Ectodermal cell (in vitro differentiated cells): ENCODE data around the gene ZC3HAV1.

Experiments used
- H3K27ac ChIP-seq: 2 replicates; pipeline ENCODE4 v1.7.0; 2013; ENCODE audit warnings: mild to moderate bottlenecking, low read depth, low read length; ENCODE audit not compliant: insufficient read depth, poor library complexity, severe bottlenecking
- H3K27me3 ChIP-seq: 2 replicates; pipeline ENCODE4 v1.7.0; 2013; ENCODE audit warnings: mild to moderate bottlenecking, low read length; ENCODE audit not compliant: insufficient read depth, control insufficient read depth, poor library complexity, severe bottlenecking
- H3K36me3 ChIP-seq: one replicate; pipeline ENCODE4 v1.7.0; 2013; ENCODE audit warnings: low read length; ENCODE audit not compliant: control insufficient read depth, insufficient read depth
- H3K4me1 ChIP-seq: one replicate; pipeline ENCODE4 v1.7.0; 2013; ENCODE audit warnings: low read length; ENCODE audit not compliant: control insufficient read depth, insufficient read depth
- H3K4me3 ChIP-seq: 2 replicates; pipeline ENCODE4 v1.7.0; 2013; ENCODE audit warnings: low read depth, low read length, control low read depth; ENCODE audit not compliant: insufficient read depth
- H3K9me3 ChIP-seq: 2 replicates; pipeline ENCODE4 v1.7.0; 2013; ENCODE audit warnings: mild to moderate bottlenecking, low read length, moderate library complexity; ENCODE audit not compliant: control insufficient read depth
- WGBS, 2 experiments: methylation state at CpG; one replicate each; pipeline ENCODE4 v1.1.7; 2013; ENCODE audit warnings: missing lambda C conversion rate in 2 of 2; 5-methylcytosine and 5-hydroxymethylcytosine counted together

The ZC3HAV1 gene

GRCh38 chr7:139043823-139044812, 65.4 kb downstream of the ZC3HAV1 start:
- no peaks in the 10 kb centered on the region for H3K4me1 ChIP-seq
- H3K36me3 ChIP-seq: no peaks in the 10 kb centered on the region
- no peak overlapping the region for H3K4me3 ChIP-seq
- no peak overlapping the region for H3K27ac ChIP-seq
- 91 to 95% methylated on average over 14 of the region's 14 CpGs for WGBS, 2 experiments
- H3K9me3 ChIP-seq: no peaks in the 10 kb centered on the region
- no peaks in the 10 kb centered on the region for H3K27me3 ChIP-seq

DNA sequence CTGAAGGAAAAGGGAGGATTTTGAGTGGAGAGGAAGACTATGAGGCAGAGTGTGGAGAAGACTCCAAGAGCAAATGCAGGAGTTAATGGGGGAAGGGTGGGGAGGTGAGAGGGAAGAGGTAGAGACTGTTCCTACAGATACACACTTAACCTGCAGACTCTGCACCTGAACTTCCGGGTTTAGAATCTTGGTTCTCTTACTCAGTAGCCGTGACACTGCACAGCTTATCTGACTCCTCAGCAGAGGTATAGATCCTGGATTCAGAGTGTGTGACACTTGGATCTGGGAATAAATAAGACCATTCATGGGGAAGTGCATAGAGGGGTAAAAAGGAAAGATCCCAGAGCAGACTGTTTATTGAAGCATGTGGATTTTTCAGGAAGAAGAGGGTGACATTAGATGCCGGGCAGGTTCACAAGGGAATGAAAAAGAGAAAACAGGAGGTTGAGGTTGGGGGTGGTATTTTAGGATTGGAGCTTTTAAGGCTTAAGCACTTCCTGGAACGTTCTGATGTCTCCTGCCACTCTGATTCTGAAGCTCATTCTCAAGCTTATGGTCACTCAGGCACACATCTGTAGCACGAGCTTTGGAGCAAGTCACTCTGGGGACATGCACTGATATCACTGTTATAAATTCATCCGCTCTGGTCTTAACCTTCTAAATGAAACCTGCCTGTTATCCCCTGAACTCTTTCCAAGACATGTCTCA, 68.0 kb downstream of the ZC3HAV1 start:
- H3K27me3 ChIP-seq: no peaks in the 10 kb centered on the region
- 86 to 89% methylated on average over 6 of the region's 6 CpGs for whole genome bisulfite sequencing, 2 experiments
- H3K9me3 ChIP-seq: no peaks in the 10 kb centered on the region
- no peak overlapping the region for H3K27ac ChIP-seq
- H3K4me3 ChIP-seq: no peak overlapping the region
- H3K36me3 ChIP-seq: no peaks in the 10 kb centered on the region
- H3K4me1 ChIP-seq: no peaks in the 10 kb centered on the region

GRCh38 chr7:139038691-139039090, 70.8 kb downstream of the ZC3HAV1 start:
- WGBS, 2 experiments: 90 to 95% methylated on average over 2 of the region's 2 CpGs
- H3K4me1 ChIP-seq: no peaks in the 10 kb centered on the region
- no peaks in the 10 kb centered on the region for H3K9me3 ChIP-seq
- H3K36me3 ChIP-seq: peaks cover 2% of the 10 kb centered on the region
- no peak overlapping the region for H3K4me3 ChIP-seq
- H3K27me3 ChIP-seq: peaks cover 6% of the 10 kb centered on the region
- H3K27ac ChIP-seq: no peak overlapping the region

DNA sequence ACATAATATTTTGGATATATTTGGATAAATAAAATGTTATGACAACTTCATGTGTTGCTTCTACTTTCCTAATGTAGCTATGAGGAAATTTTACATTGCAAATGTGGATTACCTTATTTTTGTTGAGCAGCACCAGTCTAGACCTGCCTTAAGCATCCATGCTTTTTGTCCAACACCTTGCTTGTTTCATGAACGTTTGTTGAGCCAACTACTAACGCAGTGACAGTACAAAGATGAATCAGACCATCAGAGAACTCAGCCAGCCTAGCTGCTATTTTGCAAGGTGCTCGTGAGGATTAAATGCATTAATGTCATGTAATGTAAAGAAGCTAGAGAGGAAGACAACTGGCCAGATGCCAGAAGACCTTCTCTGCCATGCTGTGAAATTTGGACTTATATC, 72.6 kb downstream of the ZC3HAV1 start:
- 94 to 95% methylated on average over 3 of the region's 3 CpGs for WGBS, 2 experiments
- H3K27me3 ChIP-seq: peaks cover 6% of the 10 kb centered on the region
- peaks cover 4% of the 10 kb centered on the region for H3K36me3 ChIP-seq
- no peak overlapping the region for H3K27ac ChIP-seq
- no peak overlapping the region for H3K4me3 ChIP-seq
- no peaks in the 10 kb centered on the region for H3K4me1 ChIP-seq
- no peaks in the 10 kb centered on the region for H3K9me3 ChIP-seq

GRCh38 chr7:139035586-139036353, 73.8 kb downstream of the ZC3HAV1 start, which contains the start of gene ZC3HAV1L:
Gene ZC3HAV1L (minus strand): TSS chr7:139036042. CDS start chr7:139036017, 25 bp downstream.
- Histone ChIP-seq H3K27me3 (peaks cover 6% of the 10 kb centered on the region), H3K4me1 (no peaks in the 10 kb centered on the region), H3K9me3 (no peaks in the 10 kb centered on the region), H3K4me3 (peak within 1 kb of the TSS; percentile 67), H3K36me3 (peaks cover 4% of the 10 kb centered on the region), H3K27ac (no peak within 1 kb of the TSS)
- WGBS, 2 experiments: 5 to 6% methylated on average over 82 of the region's 82 CpGs

- H3K36me3 ChIP-seq: peaks cover 4% of the 10 kb centered on the region
- no peak overlapping the region for H3K27ac ChIP-seq
- H3K9me3 ChIP-seq: no peaks in the 10 kb centered on the region
- H3K4me3 ChIP-seq: peak overlapping the region; percentile 67
- H3K27me3 ChIP-seq: peaks cover 6% of the 10 kb centered on the region
- WGBS, 2 experiments: 24 to 26% methylated on average over 47 of the region's 47 CpGs
- H3K4me1 ChIP-seq: no peaks in the 10 kb centered on the region
Measured at GRCh38 chr7:139034855-139035585, 74.5 kb downstream of the ZC3HAV1 start.

GRCh38 chr7:139034336-139034735, 75.2 kb downstream of the ZC3HAV1 start:
- no peaks in the 10 kb centered on the region for H3K9me3 ChIP-seq
- peaks cover 6% of the 10 kb centered on the region for H3K27me3 ChIP-seq
- peaks cover 4% of the 10 kb centered on the region for H3K36me3 ChIP-seq
- H3K4me3 ChIP-seq: no peak overlapping the region
- no peak overlapping the region for H3K27ac ChIP-seq
- H3K4me1 ChIP-seq: no peaks in the 10 kb centered on the region
- 96% methylated on average over 5 of the region's 5 CpGs for WGBS, 2 experiments

DNA sequence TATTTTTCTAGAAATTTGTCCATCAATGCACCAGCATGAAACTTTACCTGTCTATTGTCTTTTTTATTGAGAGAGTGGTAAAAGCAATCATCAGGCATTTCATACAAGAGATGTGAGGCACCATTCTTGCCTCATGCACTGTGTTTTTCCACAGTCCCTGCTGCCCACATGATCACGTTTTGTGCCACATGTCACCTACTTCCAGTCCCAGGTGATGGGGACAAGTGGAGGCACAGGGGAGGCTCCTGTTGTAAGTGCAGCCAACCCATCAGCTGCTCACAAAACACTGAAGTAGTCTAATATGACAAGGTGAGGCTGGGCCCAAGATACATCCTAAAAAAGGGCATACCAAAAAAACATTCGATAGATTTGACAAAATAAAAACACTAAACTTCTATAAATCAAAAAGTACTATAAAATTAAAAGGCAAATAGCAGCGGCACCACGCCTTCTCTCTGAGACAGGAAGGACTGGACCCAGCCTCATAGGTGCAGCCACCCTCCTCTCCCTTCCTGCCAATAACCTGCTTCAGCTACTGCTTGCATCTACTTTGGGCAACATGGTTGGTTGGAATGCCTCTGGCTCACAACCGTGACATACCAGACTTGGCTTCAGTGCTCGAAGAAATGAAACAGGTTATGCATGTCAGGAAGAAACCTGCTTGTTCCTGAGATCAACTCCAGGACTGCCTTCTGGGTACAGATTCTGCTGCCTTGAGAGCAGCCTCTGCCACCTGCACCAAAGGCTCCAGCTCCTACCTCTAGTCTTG, 76.0 kb downstream of the ZC3HAV1 start:
- no peaks in the 10 kb centered on the region for H3K9me3 ChIP-seq
- WGBS, 2 experiments: 94 to 95% methylated on average over 6 of the region's 6 CpGs
- H3K4me3 ChIP-seq: no peak overlapping the region
- peaks cover 4% of the 10 kb centered on the region for H3K36me3 ChIP-seq
- H3K27ac ChIP-seq: no peak overlapping the region
- H3K27me3 ChIP-seq: peaks cover 6% of the 10 kb centered on the region
- H3K4me1 ChIP-seq: no peaks in the 10 kb centered on the region

GRCh38 chr7:139032473-139032872, 77.0 kb downstream of the ZC3HAV1 start:
- Histone ChIP-seq H3K36me3 (peaks cover 7% of the 10 kb centered on the region), H3K4me1 (no peaks in the 10 kb centered on the region), H3K27ac (no peak overlapping the region), H3K27me3 (peaks cover 6% of the 10 kb centered on the region), H3K9me3 (no peaks in the 10 kb centered on the region), H3K4me3 (no peak overlapping the region)
- 86 to 93% methylated on average over 4 of the region's 4 CpGs for WGBS, 2 experiments
